HG02571 (cell line): Measurements from ENCODE around the gene NPAS3.

Experiments used
- ATAC-seq: cut with Tn5 transposase; IDR thresholded peaks from one replicate; pipeline ENCODE4 v1.9.1; 2021; ENCODE audit warnings: mild to moderate bottlenecking, moderate library complexity; ENCODE audit not compliant: unreplicated experiment

Gene NPAS3

GRCh38 chr14:33534632-33535031, 596.0 kb downstream of the NPAS3 start:
- no peak for ATAC-seq

GRCh38 chr14:33539918-33540357, 601.3 kb downstream of the NPAS3 start:
- no peak for ATAC-seq

- ATAC-seq: no peak
Measured at GRCh38 chr14:33541171-33541570, 602.5 kb downstream of the NPAS3 start.

GRCh38 chr14:33542338-33543287, 603.9 kb downstream of the NPAS3 start:
- no peak for ATAC-seq

- no peak for ATAC-seq
Measured at GRCh38 chr14:33545696-33546095, 607.0 kb downstream of the NPAS3 start.

GRCh38 chr14:33548606-33549005, 609.9 kb downstream of the NPAS3 start:
- ATAC-seq: no peak

- no peak for ATAC-seq
Measured at GRCh38 chr14:33551963-33552362, 613.3 kb downstream of the NPAS3 start.

- ATAC-seq: no peak
Measured at GRCh38 chr14:33553706-33554278, 615.1 kb downstream of the NPAS3 start.

- ATAC-seq: no peak
Measured at GRCh38 chr14:33554988-33555387, 616.3 kb downstream of the NPAS3 start.

GRCh38 chr14:33555710-33556350, 617.2 kb downstream of the NPAS3 start:
- ATAC-seq: no peak

GRCh38 chr14:33556382-33557121, 617.9 kb downstream of the NPAS3 start:
- no peak for ATAC-seq

- ATAC-seq: no peak
Measured at GRCh38 chr14:33560718-33561431, 622.2 kb downstream of the NPAS3 start.

GRCh38 chr14:33561488-33562175, 623.0 kb downstream of the NPAS3 start:
- no peak for ATAC-seq

GRCh38 chr14:33563191-33563900, 624.7 kb downstream of the NPAS3 start:
- no peak for ATAC-seq

GRCh38 chr14:33563901-33564197, 625.2 kb downstream of the NPAS3 start:
- ATAC-seq: no peak

GRCh38 chr14:33564774-33565630, 626.3 kb downstream of the NPAS3 start:
- ATAC-seq: no peak

GRCh38 chr14:33566082-33566481, 627.4 kb downstream of the NPAS3 start:
- no peak for ATAC-seq

- no peak for ATAC-seq
Measured at GRCh38 chr14:33567023-33567728, 628.5 kb downstream of the NPAS3 start.
